Effector CD4-positive, alpha-beta T cell (primary cell): ENCODE data around the gene MYL4.
"Not testable (repeated sequence)": the region's sequence is repeated elsewhere in the genome, so short reads cannot be mapped to it uniquely, and the experiment has no call there.

Source experiments
- DNase-seq: peaks from one replicate; pipeline ENCODE4 v3.0.0-alpha.2; 2020

MYL4 gene

GRCh38 chr17:47244697-47245096 lies 35.5 kb downstream of the MYL4 start:
- DNase-seq, result no peak

GRCh38 chr17:47246120-47246519 lies 37.0 kb downstream of the MYL4 start:
- no peak for DNase-seq

GRCh38 chr17:47250855-47251254 lies 41.7 kb downstream of the MYL4 start:
- no peak for DNase-seq

DNA sequence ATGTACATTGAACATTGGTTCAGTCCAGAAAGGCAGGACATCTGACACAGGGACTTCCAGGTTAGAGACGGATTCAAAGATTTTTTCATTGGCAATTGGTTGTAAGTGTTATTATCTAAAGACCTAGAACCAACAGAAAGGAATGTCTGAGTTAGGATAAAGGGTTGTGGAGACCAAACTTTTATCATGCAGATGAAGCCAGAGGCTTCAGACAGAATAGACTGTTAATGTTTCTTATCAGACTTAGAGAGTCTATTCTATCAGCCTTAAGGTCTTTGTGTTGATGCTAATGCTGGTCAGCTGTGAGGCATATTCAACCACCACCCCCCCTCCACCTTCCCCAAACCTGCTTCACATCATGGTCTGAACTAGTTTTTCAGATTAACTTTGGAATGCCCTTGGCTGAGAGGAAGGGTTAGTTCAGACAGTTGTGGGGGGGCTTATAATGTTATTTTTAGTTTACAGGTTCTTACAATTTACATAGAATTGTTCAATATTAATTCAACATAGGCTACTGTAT lies 42.3 kb downstream of the MYL4 start:
- DNase-seq, result no peak

GRCh38 chr17:47252209-47252608 lies 43.1 kb downstream of the MYL4 start:
- no peak for DNase-seq

DNA sequence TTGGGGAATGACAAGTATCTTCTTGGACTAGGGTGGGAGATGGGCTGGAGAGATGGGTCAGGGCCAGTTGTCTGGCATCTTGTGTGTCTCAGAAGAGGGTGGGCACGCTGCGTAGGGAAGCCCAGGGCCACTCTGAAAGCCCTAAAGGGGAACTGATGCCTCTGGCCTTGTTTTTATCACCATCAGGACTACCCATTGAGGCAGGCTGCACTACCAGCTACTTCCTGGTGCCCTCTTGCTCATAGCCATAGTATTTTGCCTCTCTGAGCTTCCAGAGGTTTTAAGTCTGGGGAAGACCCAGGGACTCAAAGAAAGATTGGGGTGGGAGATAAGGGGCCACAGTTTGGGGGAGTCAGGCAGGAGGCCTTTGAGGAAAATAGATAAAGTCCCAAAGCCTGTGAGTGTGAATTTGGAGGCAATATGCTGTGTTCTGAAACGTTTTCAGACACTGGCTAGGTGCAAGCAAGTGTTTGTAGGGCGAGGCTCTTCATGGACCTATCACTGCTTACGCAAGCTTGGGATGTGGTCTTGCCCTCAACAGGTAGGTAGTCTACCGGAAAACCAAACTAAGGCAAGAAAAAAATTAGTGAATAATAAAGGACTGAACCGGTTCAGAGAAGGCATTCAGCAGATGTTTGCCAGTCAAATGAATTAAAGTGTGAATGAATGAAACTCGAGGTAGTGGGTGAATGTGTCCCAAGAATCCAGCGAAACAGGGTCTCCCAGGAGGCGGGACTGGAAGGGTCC lies 43.8 kb downstream of the MYL4 start:
- DNase-seq, result no peak

DNA sequence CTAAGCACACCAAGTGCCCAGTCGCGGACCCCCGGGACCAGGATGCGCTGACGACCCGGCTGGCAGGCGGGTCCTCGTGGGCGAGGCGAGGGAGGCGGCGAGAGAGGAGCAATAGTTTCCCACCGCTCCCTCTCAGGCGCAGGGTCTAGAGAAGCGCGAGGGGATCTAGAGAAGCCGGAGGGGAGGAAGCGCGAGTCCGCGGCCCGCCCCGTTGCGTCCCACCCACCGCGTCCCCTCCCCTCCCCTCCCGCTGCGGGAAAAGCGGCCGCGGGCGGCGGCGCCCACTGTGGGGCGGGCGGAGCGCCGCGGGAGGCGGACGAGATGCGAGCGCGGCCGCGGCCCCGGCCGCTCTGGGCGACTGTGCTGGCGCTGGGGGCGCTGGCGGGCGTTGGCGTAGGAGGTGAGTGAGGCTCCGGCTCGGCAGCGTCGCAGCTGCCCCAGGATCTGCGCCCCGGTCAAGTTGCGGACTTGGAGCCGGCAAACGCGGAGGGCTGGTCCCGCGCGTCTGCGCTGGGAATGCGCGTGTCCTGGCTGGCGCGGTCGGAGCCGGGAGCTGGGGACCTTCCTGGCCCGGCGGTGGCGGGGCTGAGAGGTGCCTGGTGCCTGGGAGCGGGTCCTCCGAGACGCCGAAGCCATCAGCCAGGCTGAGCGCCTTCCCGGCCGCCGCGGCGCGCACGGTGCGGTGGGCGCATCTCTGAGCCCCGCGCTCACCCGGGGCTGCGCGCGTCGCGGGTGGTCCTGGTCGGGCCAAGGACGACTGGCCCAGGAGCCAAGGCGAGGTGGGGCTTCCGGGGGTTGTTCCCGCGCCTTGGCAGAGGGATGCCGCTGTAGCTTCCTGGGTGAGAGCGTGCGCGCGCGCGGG lies 44.6 kb downstream of the MYL4 start, which contains the start of gene ITGB3:
Gene ITGB3, plus strand, starts transcription at position 287 of the 862 bp plus-strand sequence. Its CDS starts 35 bp downstream, at position 322.
- DNase-seq, result peak; percentile 44

DNA sequence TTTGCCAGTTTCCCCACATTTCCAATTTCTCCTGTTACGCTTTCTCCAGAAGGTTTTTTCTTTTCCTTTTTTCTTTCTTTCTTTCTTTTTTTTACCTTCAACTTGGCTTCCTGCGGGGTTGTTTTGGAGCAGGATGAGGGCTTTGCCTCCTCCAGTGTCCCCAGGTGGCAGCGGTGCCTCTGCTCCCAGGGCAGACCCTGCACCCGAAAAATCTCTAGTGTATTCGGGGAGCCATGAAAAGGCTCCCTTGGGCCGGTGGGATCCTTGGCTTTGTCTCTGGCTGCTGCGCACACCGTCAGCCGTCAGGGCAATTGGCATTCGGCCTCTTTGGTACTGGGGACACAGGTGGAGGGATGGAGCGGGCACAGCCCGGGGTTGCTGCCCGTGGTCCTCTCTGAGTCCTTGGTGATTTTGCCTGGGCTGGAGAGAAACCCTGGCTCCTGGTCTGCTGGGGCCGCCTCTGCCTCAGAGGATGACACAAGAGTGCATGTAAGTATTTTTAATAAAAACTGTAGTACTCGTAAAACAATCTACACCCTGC lies 45.3 kb downstream of the MYL4 start:
- DNase-seq, result no peak

GRCh38 chr17:47257651-47258339 lies 48.6 kb downstream of the MYL4 start:
- DNase-seq, result no peak

DNA sequence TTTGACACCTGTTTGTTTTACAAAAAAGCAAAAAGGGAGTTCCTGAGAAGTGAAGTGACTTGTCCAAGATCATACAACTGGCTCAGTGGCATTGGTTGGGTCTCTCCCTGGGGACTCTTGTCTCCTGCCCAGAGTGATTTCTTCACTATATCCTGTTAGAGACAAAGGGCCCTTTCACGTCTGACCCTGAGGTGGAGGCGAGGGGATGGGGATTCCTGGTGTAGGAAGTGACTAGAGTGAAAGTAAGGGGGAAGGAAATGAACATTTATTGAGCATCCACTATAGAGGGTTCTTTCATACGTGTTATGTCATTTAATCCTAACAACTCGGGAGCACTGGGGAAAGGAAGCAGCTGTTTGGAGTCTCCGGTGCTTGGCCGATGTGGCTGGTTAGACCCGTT lies 53.4 kb downstream of the MYL4 start:
- DNase-seq, result no peak

GRCh38 chr17:47264166-47264565 lies 55.0 kb downstream of the MYL4 start:
- DNase-seq, result no peak

DNA sequence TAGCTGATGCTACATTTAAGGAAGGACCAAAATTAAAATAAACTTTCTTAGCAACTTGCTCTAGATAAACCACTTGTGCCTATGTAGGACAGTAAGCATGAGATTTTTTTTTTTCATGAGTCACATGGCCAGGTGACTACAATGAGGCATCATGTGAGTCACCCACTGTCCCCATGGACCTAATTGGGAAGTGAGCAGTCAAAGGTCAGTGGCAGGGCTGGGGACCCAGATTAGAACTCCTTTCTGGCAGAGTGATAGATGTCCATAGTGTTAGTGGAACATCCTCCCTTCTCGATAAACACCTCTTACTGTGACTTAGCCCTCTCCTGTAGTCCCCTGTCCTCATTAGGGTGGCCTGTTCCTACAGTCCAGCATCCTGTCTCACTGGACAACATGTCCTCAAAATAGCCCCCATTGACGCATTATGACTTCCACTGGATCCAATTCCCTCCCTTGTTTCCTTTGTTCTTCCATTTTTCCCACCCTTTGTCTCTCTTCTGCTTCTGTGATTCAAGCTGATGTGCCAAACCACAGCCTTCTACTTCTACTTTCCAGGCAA lies 56.9 kb downstream of the MYL4 start:
- no peak for DNase-seq

DNA sequence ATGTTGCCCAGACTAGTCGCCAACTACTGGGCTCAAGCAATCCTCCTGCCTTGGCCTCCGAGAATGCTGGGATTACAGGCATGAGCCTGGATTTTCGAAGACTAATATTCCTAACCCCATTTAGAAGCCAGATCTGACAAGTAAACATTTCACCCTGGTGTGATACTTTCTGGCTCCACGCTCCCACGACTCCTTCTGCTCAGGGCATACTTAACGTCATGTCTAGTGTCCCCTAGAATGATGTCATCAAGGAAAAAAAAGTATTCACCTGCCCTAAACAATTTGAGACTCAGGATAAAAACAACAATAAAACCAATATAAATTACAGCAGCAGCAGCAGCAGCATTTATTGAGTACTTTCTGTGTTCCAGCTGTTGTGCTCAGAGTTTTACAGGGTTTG lies 57.6 kb downstream of the MYL4 start:
- DNase-seq, result no peak

GRCh38 chr17:47267354-47267828 lies 58.2 kb downstream of the MYL4 start:
- no peak for DNase-seq

DNA sequence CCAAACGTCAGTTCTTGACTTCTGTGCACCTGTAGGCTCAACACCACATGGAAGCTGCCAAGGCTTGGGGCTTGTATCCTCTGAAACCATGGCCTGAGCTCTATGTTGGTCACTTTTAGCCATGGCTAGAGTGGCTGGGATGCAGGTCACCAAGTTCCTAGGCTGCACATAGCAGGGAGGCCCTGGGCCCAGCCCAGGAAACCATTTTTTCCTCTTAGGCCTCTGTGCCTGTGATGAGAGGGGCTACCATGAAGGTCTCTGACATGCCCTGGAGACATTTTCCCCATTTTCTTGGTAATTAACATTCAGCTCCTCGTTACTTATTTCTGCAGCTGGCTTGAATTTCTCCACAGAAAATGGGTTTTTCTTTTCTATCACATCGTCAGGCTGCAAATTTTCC lies 59.8 kb downstream of the MYL4 start:
- DNase-seq, result not testable (repeated sequence)

GRCh38 chr17:47269561-47270280 lies 60.6 kb downstream of the MYL4 start:
- not testable (repeated sequence) for DNase-seq

- DNase-seq, result no peak
Observed at GRCh38 chr17:47270946-47271705, 62.0 kb downstream of the MYL4 start.

- DNase-seq, result no peak
Observed at GRCh38 chr17:47272491-47272890, 63.3 kb downstream of the MYL4 start.

DNA sequence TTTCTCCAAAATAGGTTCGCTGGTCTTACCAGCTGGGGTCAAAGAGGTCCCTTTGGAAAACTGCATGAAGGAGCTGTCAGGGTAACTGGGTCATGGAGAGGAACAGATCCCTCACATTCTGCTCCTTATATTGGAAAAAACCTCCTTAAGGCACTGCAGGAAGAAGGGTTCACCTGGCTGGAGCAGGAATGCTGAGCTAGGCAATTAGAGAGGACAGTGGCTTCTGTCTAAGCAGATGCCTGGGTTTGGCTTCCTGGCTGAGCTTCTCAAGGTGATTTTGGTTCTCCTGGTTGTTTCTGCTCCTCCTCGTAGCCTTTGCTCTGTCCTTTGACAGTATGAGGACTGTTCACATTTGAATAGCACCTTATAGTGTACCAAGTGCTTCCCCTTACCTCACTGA lies 64.1 kb downstream of the MYL4 start:
- no peak for DNase-seq
